ENCODE data around the gene EIF3A. TPM values are rescaled to one million over a fixed set of nuclear protein-coding genes. Genes with fewer than 3 reads are reported as not detected.
"Not testable (repeated sequence)": the region's sequence is repeated elsewhere in the genome, so short reads cannot be mapped to it uniquely, and the experiment has no call there.

EIF3A gene
- total RNA-seq, 1 donor from 2014 or later: 116 TPM

DNA sequence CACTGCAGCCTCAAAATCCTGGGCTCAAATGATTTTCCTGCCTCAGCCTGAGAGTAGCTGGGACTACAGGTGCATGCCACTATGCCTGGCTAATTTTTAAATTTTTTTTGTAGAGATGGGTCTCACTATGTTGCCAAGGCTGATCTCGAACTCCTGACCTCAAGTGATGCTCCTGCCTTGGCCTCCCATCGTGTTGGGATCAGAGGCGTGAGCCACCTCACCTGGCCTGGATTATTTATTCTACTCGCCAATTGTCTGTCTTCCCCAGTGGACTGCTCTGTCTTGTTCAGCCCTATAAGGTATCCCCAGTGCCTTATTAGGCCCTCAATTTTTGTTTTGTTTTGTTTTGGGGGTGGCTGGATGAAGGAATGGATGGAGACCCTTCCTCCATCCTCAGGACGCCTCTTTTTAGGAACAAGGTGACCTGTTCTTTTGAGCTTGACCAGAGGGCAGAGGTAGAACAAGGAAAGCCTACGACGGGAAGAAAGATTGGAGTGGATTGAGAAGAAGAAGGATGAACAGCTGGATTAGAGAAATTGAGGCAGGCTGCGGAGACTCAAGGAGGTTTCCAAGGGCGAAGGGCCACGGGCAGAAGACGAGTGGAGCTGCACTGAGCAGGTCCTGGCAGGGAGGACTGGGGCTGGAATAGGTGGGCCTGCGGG, 22.8 kb upstream of the EIF3A start:
- no peak for DNase-seq (ENCODE audit: extremely low read depth, low read depth, low spot score)

DNA sequence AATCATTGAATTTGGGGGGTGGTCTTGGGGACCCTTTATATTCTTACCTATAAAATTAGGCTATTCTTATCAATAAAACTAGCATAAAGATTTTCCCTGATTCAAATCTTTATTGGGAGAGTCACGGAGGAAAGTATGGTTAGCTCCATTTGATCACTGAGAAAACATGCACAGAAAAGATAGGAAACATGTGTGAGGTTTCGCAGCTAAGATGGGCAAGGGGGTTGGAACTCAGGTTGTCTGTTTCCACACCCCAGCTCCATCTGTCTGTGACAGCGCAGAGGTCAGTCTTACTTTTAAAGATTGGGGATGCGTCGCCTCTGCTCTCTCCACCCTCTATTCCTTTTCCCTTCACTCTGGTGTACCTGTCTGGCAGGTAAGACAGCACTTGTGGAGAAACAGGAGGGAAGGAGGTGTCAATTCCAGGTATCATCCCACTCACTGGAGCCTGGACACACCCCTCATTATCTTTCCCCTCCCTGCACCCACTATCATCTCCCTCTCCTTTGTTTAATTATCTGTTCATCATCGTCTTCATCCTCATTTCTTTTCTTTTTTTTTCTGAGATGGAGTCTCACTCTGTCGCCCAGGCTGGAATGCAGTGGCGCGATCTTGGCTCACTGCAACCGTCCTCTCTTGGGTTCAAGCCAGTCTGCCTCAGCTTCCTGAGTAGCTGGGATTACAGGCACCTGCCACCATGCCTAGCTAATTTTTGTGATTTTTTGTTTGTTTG, 20.9 kb upstream of the EIF3A start:
- no peak for DNase-seq (ENCODE audit: extremely low read depth, low read depth, low spot score)

DNA sequence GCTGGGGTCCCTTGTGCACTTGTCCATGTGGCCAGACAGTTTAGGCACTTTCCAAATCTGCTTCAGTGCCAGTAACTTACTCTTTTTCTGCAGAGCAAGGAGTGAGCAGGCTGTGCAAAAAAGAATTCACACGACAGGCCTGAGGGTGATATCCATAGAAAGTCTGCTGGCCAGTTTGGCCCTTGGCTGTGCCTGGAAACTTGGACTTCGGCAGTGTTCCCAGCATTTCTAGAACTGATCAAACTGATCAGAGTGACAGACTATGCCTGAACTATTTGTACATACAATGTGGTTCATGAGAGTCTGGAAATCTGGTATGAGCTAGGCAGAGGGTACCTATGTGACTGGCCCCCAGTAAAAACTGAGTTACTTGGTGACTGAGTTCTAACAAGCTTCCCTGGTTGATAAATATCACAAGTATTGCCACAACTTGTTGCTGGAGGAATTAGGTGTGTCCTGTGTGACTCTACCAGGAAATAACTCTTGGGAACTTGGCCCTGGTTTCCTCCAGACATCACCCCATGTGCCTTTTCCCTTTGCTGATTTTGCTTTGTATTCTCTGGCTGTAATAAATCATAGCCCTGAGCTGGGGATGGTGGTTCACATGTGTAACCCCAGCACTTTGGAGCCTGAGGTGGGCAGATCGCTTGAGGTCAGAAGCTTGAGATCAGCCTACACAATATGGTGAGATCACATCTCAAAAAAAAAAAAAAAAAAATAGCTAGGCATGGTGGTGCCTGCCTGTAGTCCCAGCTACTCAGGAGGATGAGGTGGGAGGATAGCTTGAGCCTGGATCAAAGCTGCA, 20.0 kb upstream of the EIF3A start:
- DNase-seq (ENCODE audit: extremely low read depth, low read depth, low spot score): peak; percentile 68

- DNase-seq (ENCODE audit: extremely low read depth, low read depth, low spot score): no peak
These were observed 18.0 kb upstream of the EIF3A start for GRCh38 chr10:119098576-119098975.

DNA sequence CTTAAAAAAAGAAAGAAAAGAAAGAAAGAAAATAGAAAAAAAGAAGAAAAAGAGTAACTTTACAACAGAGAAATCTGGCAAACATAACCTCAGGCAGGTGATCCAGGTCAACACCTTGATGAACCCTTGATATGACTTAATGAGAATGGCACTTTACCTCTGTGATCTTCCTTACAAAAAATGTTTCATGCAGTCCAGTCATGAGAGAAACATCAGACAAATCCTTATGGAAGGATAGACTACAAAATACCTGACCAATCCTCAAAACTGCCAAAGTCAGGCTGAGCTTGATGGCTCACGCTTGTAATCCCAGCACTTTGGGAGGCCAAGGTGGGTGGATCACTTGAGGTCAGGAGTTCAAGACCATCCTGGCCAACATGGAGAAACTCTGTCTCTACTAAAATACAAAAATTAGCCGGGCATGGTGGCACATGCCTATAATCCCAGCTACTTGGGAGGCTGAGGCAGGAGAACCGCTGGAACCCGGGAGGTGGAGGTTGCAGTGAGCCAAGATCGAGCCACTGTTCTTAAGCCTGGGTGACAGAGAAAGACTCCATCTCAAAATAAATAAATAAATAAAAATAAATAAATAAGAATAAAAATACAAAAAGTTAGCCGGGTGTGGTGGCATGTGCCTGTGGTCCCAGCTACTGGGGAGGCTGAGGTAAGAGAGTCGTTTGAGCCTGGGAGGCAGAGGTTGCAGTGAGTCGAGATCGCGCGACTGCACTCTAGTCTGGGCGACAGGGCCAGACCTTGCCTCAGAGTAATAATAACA, 16.2 kb upstream of the EIF3A start:
- DNase-seq (ENCODE audit: extremely low read depth, low read depth, low spot score): not testable (repeated sequence)

DNA sequence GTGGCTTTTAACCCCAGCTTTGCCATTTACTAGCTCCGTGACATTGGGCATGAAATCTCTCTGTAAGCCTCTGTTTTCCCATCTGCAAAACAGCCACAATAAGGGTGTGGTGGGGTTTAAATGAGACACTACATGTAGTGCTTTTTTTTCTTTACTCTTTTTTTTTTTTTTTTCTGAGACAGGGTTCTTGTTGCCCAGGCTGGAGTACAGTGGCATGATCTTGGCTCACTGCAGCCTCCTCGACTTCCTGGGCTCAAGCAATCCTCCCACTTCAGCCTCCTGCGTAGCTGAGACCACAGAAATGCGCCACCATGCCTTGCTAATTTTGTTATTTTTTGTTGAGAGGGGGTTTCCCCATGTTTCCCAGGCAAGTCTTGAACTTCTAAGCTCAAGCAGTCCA, 15.0 kb upstream of the EIF3A start:
- no peak for DNase-seq (ENCODE audit: extremely low read depth, low read depth, low spot score)

- DNase-seq (ENCODE audit: extremely low read depth, low read depth, low spot score): no peak
These were observed 10.4 kb upstream of the EIF3A start for GRCh38 chr10:119090968-119091367.

DNA sequence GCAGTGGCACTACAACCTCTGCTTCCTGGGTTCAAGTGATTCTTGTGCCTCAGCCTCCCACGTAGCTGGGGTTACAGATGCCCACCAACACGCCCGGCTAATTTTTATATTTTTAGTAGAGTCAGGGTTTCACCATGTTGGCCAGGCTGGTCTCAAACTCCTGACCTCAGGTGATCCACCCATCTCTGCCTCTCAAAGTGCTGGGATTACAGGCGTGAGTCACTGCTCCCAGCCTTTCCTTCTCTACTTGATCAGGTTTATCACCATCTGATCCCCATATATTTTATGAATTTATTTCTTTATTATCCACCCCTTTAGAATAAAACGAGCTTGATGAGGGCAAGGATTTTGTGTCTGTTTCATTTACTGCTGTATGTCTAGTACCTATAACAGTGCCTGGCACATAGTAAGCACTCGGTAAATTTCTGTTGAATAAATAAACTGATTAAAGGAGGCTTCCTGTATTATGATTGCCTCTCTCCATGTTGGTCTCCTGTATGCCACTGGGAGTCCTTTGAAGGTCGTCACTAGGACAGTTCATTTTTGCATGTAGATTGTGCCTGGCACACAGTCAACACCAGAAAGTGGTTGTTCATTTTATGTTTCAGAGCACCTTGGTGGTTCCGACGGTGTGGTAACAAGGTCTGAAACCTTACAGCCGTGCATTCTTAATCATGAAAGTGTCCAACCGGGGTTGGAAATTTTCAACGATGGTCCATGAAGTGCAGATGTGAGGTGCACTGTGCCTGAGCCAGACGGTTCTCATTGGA, 9.6 kb upstream of the EIF3A start:
- no peak for DNase-seq (ENCODE audit: extremely low read depth, low read depth, low spot score)

DNA sequence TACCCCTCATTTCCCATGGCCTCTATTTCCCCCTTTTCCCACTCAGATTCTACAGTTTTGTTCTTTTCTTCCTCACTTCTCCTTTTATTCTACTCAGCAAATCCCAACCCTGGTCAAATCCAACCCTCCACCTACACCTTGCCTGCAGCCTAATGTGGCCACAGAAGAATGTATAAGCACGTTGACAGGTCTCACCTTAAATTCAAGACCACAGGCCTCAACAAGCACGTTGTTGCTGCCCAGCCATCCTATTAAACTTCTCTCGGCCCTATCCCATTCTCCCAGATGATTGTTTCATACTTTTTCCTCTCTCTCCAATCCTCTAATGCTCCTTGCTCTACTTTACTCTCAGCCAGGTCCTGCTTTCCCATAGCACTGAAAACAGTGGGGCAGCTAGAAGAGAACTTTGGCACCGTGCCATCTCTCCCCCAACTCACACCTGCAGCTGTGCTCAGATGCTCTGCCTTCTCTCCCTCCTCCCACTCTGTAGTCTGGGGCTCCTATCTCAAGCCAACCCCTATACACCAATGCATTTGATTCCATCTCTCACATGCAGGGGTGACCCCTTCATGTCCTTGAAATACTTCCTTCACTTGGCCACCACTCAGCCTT, 6.8 kb upstream of the EIF3A start:
- no peak for DNase-seq (ENCODE audit: extremely low read depth, low read depth, low spot score)

- no peak for DNase-seq (ENCODE audit: extremely low read depth, low read depth, low spot score)
These were observed 4.3 kb upstream of the EIF3A start for GRCh38 chr10:119084896-119085295.

- no peak for DNase-seq (ENCODE audit: extremely low read depth, low read depth, low spot score)
These were observed 757 bp downstream of the EIF3A start for GRCh38 chr10:119079599-119080520.

DNA sequence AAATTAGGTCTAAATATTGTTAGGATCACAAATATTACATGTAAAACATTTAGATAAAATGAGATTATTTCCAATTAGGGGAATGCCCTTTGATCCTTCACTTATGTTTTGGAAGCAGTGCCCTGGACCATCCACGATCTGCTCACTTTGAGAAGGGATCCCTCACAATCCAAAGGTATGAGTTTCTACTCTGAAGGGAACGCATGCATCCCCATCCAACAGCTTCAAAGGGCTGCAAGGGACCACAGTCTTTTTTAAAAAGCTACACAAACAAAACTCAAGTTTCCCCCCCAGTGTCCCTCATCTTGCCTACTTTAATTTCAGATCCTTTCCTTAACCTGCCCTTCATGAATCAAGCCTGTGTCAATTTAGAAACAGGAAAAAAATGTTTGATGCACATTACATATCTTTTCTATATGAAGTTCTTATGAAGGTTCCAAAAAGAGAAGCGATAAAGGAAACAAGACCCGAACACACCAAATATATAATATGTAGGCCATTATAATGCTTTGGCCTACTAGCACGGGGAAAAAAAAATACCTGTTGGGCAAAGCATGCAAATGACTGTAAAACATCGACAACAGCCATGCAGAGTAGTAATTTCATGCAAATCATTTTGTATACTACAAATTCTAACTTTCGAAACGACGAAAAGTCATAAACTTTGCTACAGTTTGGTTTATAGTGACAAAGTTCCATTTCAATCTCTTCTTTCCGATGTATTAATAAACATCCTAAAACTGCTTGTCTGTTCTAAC, 2.0 kb downstream of the EIF3A start:
- no peak for DNase-seq (ENCODE audit: extremely low read depth, low read depth, low spot score)

DNA sequence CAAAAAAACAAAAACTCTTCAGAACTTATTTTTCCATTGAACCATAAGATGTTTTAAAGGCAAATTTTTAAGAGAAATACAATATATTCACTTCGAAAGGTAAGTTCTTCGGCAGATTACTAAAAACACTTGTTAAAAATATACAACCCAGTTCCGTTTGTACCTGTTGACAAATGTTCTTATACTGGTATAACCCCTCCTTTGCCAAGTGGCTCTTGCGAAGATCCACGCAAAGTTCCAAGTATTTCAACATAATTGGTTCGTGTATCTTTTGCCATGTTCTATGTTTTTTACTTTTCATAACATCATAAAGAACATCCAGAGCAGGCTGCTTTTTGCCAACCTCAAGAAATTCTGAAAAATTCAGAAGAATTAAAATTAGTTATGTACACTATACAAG, 7.0 kb downstream of the EIF3A start:
- no peak for DNase-seq (ENCODE audit: extremely low read depth, low read depth, low spot score)

DNA sequence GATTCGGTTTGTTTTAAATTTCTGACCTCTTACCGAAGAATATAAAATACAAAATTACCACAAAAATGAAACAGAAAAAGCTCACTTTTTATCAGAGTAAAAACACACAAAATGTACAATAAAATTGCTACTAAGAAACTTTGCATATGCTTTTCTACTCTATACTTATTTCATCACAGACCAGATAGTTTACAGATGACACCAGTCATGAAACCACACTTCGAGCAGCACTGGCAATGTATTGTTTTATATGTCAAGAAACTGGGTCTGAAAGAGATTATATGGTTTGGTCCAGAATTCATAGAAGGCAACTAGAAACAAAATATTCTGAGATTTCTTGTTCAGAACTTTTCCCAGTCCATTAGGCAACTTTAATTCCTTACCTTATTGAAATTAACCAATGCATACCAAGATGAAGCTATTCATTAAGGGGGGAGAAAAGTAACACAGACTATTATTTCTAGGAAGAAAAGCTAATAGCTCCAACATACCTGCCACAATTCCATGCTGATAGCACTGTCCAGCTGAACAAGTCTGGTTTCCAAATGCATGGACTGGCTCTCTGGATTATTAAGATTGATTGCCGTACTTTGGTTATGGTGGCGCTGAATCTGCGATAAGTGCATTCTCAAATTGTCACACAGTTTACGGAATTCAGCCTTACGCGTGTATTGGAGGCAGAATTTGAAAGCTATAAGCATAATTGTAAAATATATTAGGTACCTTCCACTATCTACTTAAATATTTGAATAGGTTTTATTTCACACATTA, 10.0 kb downstream of the EIF3A start:
- DNase-seq (ENCODE audit: extremely low read depth, low read depth, low spot score): no peak

DNA sequence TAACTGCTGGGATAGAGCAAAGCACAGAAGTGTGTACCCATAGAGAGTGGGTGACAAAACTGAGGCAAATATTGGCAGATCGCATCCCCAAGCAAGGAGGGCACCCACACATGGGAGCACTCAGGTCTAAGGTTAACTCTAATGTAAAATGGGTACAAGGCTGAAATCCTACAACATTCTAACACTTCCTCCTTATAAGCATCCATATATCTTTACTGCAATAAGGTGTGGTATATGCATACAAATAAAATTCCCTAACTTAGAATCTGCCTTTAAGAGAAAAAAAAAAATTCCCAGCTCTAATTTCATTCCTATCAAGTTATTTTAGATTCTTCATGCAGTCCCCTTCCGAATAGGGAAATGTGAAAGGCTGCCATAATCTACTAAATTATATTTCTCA, 18.7 kb downstream of the EIF3A start:
- DNase-seq (ENCODE audit: extremely low read depth, low read depth, low spot score): no peak

DNA sequence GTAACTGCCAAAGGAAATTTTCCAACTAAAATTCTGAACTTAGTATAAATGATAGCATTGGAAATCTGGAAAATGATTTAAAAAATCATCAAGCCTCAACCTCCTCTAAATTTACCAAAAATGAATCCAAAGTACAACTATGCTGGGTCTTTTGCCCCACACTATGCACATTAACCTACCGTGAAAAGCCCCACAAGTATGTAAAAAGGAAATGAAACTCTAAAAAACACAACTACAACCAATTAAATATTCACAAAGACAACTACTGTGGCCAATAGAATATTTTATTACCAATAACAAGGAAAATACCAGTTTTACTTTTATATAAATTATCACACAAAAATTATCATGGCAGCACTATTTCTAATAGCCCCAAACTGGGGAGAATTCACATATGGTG, 19.3 kb downstream of the EIF3A start:
- DNase-seq (ENCODE audit: extremely low read depth, low read depth, low spot score): no peak

DNA sequence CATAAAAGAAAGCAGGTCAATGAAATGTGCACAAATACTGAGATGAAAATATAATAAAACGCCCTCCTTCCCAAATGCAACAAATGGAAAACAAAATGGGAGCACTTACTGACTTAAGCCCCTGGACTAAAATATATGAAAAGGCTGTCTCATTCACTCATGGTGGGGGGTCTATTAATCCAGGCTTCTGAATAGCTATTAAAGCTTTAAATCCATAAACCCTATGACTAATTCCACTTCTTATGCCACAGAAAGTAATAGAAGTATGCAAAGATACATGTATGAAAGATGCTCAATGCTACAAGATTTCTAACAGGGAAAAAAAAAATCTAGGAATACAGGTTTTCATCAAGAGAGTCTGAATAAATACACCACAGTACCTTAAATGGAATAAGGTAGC, 20.5 kb downstream of the EIF3A start:
- DNase-seq (ENCODE audit: extremely low read depth, low read depth, low spot score): no peak

Measured in glomerular endothelial cell (primary cell).